T-helper 1 cell treated with Interleukin-12 subunit alpha and Interleukin-12 subunit beta and Interleukin-4 antibody, amounts not matched to agents 30 ng/mL and 1 ng/mL, for 36 hours (primary cell): ENCODE measurements around the gene PTCD1. TPM values are rescaled to one million over a fixed set of nuclear protein-coding genes. Genes with fewer than 3 reads are reported as not detected.

Experiments
- intact Hi-C: fragments of 100-400 bp; cut with micrococcal nuclease; formaldehyde crosslinking; loops from one replicate; pipeline ENCODE4 v1.15.1; 2024
- total RNA-seq: library from RNA; stranded (reverse); gene quantifications from 2 replicates; pipeline ENCODE4 v1.2.3, GENCODE V29; 2022

PTCD1 gene
- total RNA-seq, 1 donor from 2014 or later = 10.0 TPM

- intact Hi-C loops = no loop called here
Observed at GRCh38 chr7:99390941-99391602, 47.5 kb downstream of the PTCD1 start.

- intact Hi-C loops = no loop called here
Observed at GRCh38 chr7:99389772-99390171, 48.8 kb downstream of the PTCD1 start.

- intact Hi-C loops = loop anchor here (1.0 kb wide), 2 partner anchors 9 to 23 kb away; no protein-coding TSS in a partner anchor
Observed at GRCh38 chr7:99387912-99388311, 50.7 kb downstream of the PTCD1 start.

DNA sequence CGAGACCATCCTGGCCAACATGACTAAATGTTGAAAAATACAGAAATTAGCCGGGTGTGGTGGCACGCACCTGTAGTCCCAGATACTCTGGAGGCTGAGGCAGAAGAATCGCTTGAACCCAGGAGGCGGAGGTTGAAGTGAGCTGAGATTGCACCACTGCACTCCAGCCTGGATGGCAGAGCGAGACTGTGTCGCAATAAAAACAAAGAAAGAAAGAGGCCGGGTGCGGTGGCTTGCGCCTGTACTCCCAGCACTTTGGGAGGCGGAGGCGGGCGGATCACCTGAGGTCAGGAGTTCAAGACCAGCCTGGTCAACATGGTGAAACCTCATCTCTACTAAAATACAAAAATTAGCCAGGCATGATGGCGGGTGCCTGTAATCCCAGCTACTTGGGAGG is 51.4 kb downstream of the PTCD1 start:
- intact Hi-C loops = loop anchor here (1.0 kb wide), 2 partner anchors 8 to 22 kb away; no protein-coding TSS in a partner anchor

- intact Hi-C loops = loop anchor here (1.0 kb wide), 2 partner anchors 7 to 21 kb away; no protein-coding TSS in a partner anchor
Observed at GRCh38 chr7:99386584-99387238, 51.9 kb downstream of the PTCD1 start.

DNA sequence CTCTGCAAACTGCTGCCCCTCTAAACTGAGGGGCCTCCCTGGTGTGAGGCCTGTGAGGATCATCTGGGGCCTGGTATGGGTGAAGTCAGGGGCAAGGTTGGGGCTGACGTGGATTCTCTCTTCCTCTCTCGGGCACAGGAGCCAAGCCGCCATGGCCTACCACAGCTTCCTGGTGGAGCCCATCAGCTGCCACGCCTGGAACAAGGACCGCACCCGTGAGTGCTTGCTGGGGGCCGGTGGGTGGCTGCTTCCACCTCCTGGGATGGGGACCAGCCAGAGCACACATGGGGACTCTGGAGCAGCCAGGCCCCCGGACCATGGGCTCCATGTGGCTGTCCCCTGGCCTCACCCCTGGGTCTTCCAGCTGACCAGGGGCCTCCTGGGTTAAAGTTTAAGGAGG is 53.0 kb downstream of the PTCD1 start:
- intact Hi-C loops = no loop called here

DNA sequence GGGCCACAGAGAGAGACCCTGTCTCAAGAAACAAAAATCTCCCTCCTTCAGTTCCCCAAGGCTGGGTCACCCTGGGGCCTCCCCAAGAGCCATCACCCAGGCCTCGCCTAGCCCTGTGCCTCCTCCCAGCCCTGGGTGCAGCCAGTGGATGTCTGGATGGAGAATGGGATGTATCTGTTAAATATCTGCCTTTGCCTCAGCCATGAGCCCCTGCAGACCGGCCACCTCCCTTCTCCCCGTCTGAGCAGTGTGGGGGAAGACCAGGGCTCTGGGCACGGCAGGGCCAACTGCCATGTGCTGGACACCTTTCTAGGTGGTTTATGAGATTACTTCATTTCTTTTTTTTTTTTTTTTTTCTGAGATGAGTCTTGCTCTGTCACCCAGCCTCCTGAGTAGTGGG is 54.1 kb downstream of the PTCD1 start:
- intact Hi-C loops = no loop called here

GRCh38 chr7:99383791-99384370 is 54.7 kb downstream of the PTCD1 start:
- intact Hi-C loops = no loop called here

DNA sequence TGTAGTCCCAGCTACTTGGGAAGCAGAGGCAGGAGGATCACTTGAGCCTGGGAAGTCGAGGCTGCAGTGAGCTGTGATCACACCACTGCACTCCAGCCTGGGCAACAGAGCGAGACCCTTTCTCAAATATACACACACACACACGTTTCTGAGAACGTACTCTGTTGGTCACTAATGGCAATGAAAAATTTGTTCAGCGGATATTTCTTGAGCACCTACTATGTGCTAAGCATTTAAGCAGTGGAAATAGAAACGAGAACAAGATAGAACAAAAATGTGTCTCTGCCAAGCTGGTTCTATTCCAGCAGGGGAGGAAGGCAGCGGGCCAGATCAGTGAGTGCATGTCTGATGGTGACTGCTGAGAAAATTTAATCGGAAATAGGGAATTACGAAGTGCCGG is 55.4 kb downstream of the PTCD1 start:
- intact Hi-C loops = no loop called here

GRCh38 chr7:99381664-99382075 is 56.9 kb downstream of the PTCD1 start:
- intact Hi-C loops = loop anchor here (1.0 kb wide), 5 partner anchors 12 to 177 kb away; partner anchors contain the start of genes ARPC1A, BUD31, PDAP1 and ZKSCAN5

DNA sequence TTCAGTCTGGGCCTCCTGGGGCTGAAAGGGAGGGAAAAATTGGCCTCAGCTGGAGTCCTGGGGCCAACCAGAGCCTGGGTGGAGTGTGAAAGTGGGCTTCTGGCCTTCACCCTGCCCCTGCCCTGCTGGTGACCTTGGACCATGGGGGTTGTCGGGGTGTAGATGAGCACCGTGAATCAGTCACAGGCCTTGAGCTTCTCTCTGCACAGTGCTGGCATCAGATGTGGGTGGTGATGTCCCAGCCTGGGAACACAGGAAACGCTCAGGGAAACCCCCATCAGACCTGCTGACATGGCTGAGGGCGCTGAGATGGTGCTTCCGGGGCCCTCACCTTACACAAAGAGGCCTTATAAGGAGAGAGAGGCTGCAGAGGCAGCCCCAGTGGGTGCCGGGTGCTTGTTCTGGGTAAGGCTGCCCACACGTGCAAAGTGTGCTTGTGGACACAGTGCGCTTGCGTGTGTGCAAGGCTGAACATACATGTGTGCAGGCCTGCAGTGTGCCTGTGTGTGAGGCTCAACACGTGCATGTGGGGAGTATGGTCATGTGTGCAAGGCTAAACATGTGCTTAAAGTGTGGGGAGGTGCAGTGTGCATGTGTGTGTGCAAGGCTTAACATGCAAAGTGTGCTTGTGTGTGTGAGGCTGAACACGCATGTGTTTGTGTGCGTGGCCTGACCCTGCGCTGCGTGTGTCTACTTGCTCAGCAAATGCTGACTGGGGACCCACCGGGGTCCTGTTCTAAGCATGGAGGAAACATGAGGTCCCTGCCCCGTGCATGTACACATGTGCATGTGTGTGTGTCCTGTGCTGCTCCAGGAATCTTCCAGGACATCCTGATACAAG is 57.6 kb downstream of the PTCD1 start:
- intact Hi-C loops = loop anchor here (1.0 kb wide), 6 partner anchors 12 to 177 kb away; partner anchors contain the start of genes ARPC1A, BUD31, PDAP1 and ZKSCAN5

- intact Hi-C loops = loop anchor here (1.0 kb wide), 1 partner anchor 59 kb away; no protein-coding TSS in a partner anchor
Observed at GRCh38 chr7:99380032-99380822, 58.4 kb downstream of the PTCD1 start.

DNA sequence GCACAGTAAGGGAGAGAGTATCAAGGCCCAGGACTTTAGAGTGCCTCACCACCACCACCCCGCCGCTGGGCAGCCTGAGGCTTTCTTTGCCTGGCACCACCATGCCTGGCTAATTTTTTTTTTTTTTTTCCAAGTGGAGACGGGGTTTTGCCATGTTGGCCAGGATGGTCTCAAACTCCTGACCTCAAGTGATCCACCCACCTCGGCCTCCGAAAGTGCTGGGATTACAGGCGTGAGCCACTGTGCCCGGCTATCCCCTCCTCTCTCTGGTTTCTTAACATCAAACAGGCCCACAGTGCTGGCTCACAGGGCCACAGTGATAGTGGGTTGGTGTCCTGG is 58.9 kb downstream of the PTCD1 start:
- intact Hi-C loops = loop anchor here (1.0 kb wide), 4 partner anchors 8 to 236 kb away; no protein-coding TSS in a partner anchor

GRCh38 chr7:99379043-99379577 is 59.5 kb downstream of the PTCD1 start:
- intact Hi-C loops = loop anchor here (1.0 kb wide), 3 partner anchors 8 to 236 kb away; no protein-coding TSS in a partner anchor

DNA sequence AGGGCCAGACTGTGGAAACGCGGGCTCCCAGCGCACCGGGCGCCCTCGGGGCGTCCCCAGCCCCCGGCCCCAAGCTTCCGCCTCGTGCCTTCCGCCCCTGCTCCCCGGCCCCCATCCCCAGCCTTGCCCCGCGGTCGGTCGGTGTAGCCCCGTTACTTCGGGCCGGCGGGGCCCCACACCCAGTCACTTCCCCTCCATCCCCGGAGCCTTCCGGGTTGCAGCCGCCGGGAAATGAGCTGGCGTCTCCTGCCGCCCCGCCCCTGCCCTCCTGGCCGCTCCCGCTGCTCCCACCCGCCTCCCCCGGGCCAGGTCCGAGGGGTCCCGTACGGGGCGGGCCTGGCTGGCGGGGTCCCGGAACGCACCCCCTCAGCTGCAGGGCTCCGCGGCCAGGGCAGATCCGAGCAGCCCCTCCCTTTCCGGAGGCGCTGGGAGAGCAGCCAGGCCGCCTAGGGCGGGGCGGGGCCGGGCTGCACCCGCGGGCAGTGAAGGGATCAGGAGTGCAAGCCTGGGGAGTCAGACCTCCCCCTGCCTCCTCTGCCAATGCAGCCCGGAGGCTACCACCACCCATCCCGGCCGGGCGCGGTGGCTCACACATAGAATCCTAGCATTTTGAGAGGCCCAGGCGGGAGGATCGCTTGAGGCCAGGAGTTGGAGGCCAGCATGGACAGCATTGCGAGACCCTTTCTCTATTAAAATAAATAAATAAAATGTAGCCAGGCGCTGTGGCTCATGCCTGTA is 63.4 kb downstream of the PTCD1 start:
- intact Hi-C loops = no loop called here

DNA sequence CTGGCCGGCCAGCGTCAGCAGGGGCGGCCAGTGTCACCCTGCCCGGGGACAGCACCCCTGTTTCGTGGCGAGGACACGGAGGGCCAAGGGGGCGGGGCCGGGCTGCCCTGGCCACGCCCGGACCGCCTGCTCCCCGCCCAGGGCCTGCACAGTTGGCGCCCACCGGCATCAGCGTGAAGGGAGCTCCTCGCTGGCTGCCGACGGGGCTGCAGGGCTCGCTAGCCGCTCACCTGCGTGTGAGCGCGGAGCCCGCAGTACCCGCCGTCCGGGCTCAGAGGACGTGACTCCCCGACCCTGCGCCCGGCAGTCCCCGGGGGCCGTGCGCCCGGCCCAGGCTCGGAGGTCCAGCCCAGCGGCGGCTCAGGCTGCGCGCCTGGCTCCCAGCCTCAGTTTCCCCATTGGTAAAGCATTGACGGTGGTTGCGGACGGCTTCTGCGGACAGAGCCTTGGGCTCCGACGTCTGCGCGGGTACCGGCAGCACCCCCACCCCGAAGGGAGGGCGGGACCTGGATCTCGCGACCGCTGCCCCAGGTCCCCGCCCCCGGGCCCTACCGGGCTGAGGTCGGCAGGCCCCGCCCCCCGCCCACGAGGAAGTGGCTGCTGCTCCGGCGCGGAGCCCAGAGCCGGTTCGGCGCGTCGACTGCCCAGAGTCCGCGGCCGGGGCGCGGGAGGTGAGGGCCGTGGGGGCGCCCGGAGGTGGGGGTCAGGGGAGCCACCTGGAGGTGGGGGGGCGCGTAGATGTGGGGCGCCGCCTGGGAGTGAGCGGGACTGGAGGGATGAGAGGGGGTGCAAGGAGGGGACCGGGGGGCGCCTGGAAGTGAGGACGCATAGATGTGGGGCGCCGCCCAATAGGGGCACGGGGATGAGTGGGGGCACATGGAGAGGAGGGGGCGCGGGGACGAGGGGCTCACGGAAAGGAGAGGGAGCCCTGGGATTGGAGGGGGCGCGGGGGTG is 64.2 kb downstream of the PTCD1 start, which contains the start of gene ARPC1B:
Gene ARPC1B (plus strand): TSS at position 620 of the 954 bp plus-strand sequence. CDS start 10,985 bp downstream, outside the sequence.
- intact Hi-C loops = loop anchor here (1.0 kb wide), 4 partner anchors 19 to 495 kb away; partner anchors contain the start of genes BUD31 and PDAP1

DNA sequence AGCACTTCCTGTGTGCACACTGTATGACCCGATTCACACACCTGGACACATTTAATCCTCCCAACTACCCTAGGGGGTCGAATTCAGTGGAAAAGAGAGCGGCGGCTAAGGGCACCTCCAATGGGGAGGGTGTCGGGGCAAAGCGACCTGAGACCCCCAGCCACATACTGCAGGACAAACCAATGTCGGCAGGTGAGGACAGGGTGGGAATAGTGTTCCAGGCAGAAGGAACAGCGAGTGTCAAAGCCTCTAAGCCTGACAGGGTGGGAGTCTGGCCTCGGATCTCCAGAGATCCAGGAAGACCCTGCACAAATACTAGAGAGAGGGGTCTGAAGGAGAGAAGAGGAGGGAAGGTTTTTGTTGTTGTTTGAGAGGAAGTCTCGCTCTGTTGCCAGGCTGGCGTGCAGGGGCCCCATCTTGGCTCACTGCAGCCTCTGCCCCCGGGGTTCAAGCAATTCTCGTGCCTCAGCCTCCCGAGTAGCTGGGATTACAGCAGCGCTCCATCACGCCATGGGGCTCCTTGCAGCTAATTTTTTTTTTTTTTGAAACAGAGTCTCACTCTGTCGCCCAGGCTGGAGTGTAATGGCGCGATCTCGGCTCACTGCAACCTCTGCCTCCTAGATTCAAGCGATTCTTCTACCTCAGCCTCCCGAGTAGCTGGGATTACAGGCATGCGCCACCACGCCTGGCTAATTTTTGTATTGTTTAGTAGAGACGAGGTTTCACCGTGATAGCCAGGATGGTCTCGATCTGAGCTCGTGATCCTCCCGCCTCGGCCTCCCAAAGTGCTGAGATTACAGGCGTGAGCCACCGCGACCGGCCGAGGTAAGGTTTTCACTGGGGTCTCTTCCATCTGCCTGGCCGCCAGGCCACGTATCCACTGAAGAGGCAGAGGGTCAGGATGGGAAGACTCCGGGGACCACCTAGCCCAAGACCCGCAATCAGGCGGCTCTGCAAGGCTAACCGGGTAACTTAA is 65.2 kb downstream of the PTCD1 start:
- intact Hi-C loops = loop anchor here (1.0 kb wide), 4 partner anchors 20 to 494 kb away; partner anchors contain the start of genes BUD31 and PDAP1
